HUES64 (cell line): ENCODE data around the gene ARHGAP10. TPM values are rescaled to one million over a fixed set of nuclear protein-coding genes. Genes with fewer than 3 reads are reported as not detected.

Source experiments
- H3K27ac ChIP-seq: 2 replicates; pipeline ENCODE4 v1.7.0; 2013; ENCODE audit warnings: low read depth, low read length, inconsistent platforms
- H3K27me3 ChIP-seq: 2 replicates; pipeline ENCODE4 v1.6.1; 2013; ENCODE audit warnings: mild to moderate bottlenecking, low read length; ENCODE audit not compliant: insufficient read depth
- H3K36me3 ChIP-seq: 2 replicates; pipeline ENCODE4 v1.6.1; 2013; ENCODE audit warnings: mild to moderate bottlenecking, low read length; ENCODE audit not compliant: insufficient read depth
- H3K4me1 ChIP-seq: 2 replicates; pipeline ENCODE4 v1.6.1; 2013; ENCODE audit warnings: mild to moderate bottlenecking, low read length, moderate library complexity; ENCODE audit not compliant: insufficient read depth
- H3K4me3 ChIP-seq: 2 replicates; pipeline ENCODE4 v1.5.1; 2013; ENCODE audit warnings: mild to moderate bottlenecking, low read length, moderate library complexity
- H3K9ac ChIP-seq: 2 replicates; pipeline ENCODE4 v1.6.1; 2013; ENCODE audit warnings: mild to moderate bottlenecking, low read depth, low read length
- H3K9me3 ChIP-seq: 2 replicates; pipeline ENCODE4 v1.6.1; 2013; ENCODE audit warnings: low read depth, low read length; ENCODE audit not compliant: insufficient read depth
- WGBS: fragments of 150-250, 120-280 bp; methylation state at CpG from one replicate; pipeline ENCODE4 v1.1.7; 2013; ENCODE audit warnings: missing lambda C conversion rate; 5-methylcytosine and 5-hydroxymethylcytosine counted together
- polyA plus RNA-seq, 2 experiments: library from polyadenylated mRNA; stranded (reverse); fragments of 50-300 nt; gene quantifications; one replicate each; pipeline ENCODE4 v1.2.3, GENCODE V29; 2013

ARHGAP10 gene
- 2.7 TPM for polyA plus RNA-seq (2013, experiment 1 of 2)
- polyA plus RNA-seq (2013, experiment 2 of 2), result 3.5 TPM

GRCh38 chr4:147731580-147732517 is at the start of gene ARHGAP10:
Gene ARHGAP10, plus strand, starts transcription at chr4:147732088. Its CDS starts 214 bp downstream, at chr4:147732302.
- Histone ChIP-seq H3K9me3 (no peaks in the 10 kb centered on the region), H3K4me1 (peaks cover 41% of the 10 kb centered on the region), H3K4me3 (peak within 1 kb of the TSS; percentile 87), H3K36me3 (no peaks in the 10 kb centered on the region), H3K27me3 (peaks cover 90% of the 10 kb centered on the region), H3K27ac (peak within 1 kb of the TSS; percentile 21), H3K9ac (peak within 1 kb of the TSS; percentile 87)
- under 1% methylated on average over 106 of the region's 106 CpGs for WGBS

- peaks cover 10% of the 10 kb centered on the region for H3K36me3 ChIP-seq
- peak overlapping the region; percentile 78; the same call in 1 of the 2 replicates for H3K9ac ChIP-seq
- no peaks in the 10 kb centered on the region for H3K27me3 ChIP-seq
- WGBS, result 89% methylated on average over 3 of the region's 3 CpGs
- peaks cover 14% of the 10 kb centered on the region for H3K4me1 ChIP-seq
- no peak overlapping the region for H3K27ac ChIP-seq
- H3K9me3 ChIP-seq, result no peaks in the 10 kb centered on the region
- H3K4me3 ChIP-seq, result peak overlapping the region; percentile 87
These were observed 49.1 kb upstream of the ARHGAP10 start for GRCh38 chr4:147682755-147683154.

GRCh38 chr4:147683188-147683591 is 48.7 kb upstream of the ARHGAP10 start:
- Histone ChIP-seq H3K9ac (peak overlapping the region; percentile 78), H3K9me3 (no peaks in the 10 kb centered on the region), H3K4me3 (peak overlapping the region; percentile 87), H3K4me1 (peaks cover 14% of the 10 kb centered on the region), H3K36me3 (peaks cover 10% of the 10 kb centered on the region), H3K27me3 (no peaks in the 10 kb centered on the region), H3K27ac (no peak overlapping the region)
- 17% methylated on average over 10 of the region's 10 CpGs for WGBS

- peak within 1 kb of the TSS; percentile 87 for H3K4me3 ChIP-seq
- 1% methylated on average over 68 of the region's 69 CpGs for WGBS
- peaks cover 6% of the 10 kb centered on the region; the same call in 1 of the 2 replicates for H3K36me3 ChIP-seq
- peak within 1 kb of the TSS; percentile 78 for H3K9ac ChIP-seq
- peaks cover 14% of the 10 kb centered on the region for H3K4me1 ChIP-seq
- no peaks in the 10 kb centered on the region for H3K27me3 ChIP-seq
- H3K9me3 ChIP-seq, result no peaks in the 10 kb centered on the region
- peak within 1 kb of the TSS; percentile 55; the same call in 1 of the 2 replicates for H3K27ac ChIP-seq
These were observed 47.9 kb upstream of the ARHGAP10 start, which contains the start of gene PRMT9 for GRCh38 chr4:147683717-147684700. Gene PRMT9, minus strand, starts transcription at chr4:147684163. Its CDS starts 176 bp downstream, at chr4:147683987.

GRCh38 chr4:147689067-147689466 is 42.8 kb upstream of the ARHGAP10 start:
- no peak overlapping the region for H3K27ac ChIP-seq
- whole genome bisulfite sequencing, result 93% methylated on average over 4 of the region's 4 CpGs

GRCh38 chr4:147691820-147692219 is 40.1 kb upstream of the ARHGAP10 start:
- H3K27me3 ChIP-seq, result no peaks in the 10 kb centered on the region
- H3K4me1 ChIP-seq, result no peaks in the 10 kb centered on the region
- H3K9ac ChIP-seq, result no peak overlapping the region
- no peaks in the 10 kb centered on the region for H3K9me3 ChIP-seq
- H3K4me3 ChIP-seq, result no peak overlapping the region
- 100% methylated on average over 1 of the region's 2 CpGs for WGBS
- no peak overlapping the region for H3K27ac ChIP-seq
- no peaks in the 10 kb centered on the region for H3K36me3 ChIP-seq

More at GRCh38 chr4:147689067-147689466, 42.8 kb upstream of the ARHGAP10 start:
- Histone ChIP-seq H3K9me3 (no peaks in the 10 kb centered on the region), H3K27me3 (no peaks in the 10 kb centered on the region), H3K9ac (no peak overlapping the region), H3K4me3 (no peak overlapping the region), H3K4me1 (peaks cover 7% of the 10 kb centered on the region; the same call in 1 of the 2 replicates), H3K36me3 (no peaks in the 10 kb centered on the region)

- 99% methylated on average over 2 of the region's 3 CpGs for WGBS
These were observed 38.7 kb upstream of the ARHGAP10 start for GRCh38 chr4:147693218-147693617.

GRCh38 chr4:147696866-147697265 is 35.0 kb upstream of the ARHGAP10 start:
- no peaks in the 10 kb centered on the region for H3K4me1 ChIP-seq
- H3K9ac ChIP-seq, result no peak overlapping the region
- H3K27me3 ChIP-seq, result no peaks in the 10 kb centered on the region
- H3K9me3 ChIP-seq, result 0 out of 2 replicates have a peak, but pooled peaks cover 2% of the 10 kb centered on the region
- no peak overlapping the region for H3K27ac ChIP-seq
- H3K4me3 ChIP-seq, result no peak overlapping the region
- H3K36me3 ChIP-seq, result no peaks in the 10 kb centered on the region
- WGBS, result 62% methylated on average over 1 of the region's 1 CpG

More at GRCh38 chr4:147693218-147693617, 38.7 kb upstream of the ARHGAP10 start:
- Histone ChIP-seq H3K36me3 (no peaks in the 10 kb centered on the region), H3K9me3 (no peaks in the 10 kb centered on the region), H3K4me3 (no peak overlapping the region), H3K27ac (no peak overlapping the region), H3K9ac (no peak overlapping the region), H3K4me1 (no peaks in the 10 kb centered on the region), H3K27me3 (no peaks in the 10 kb centered on the region)

GRCh38 chr4:147704846-147705245 is 27.0 kb upstream of the ARHGAP10 start:
- Histone ChIP-seq H3K4me3 (no peak overlapping the region), H3K36me3 (no peaks in the 10 kb centered on the region), H3K27ac (no peak overlapping the region), H3K4me1 (no peaks in the 10 kb centered on the region), H3K27me3 (no peaks in the 10 kb centered on the region), H3K9ac (no peak overlapping the region), H3K9me3 (0 out of 2 replicates have a peak, but pooled peaks cover 2% of the 10 kb centered on the region)
- no CpG with 5 or more reads among the region's 1 CpG for WGBS

GRCh38 chr4:147707892-147708672 is 23.8 kb upstream of the ARHGAP10 start:
- H3K27me3 ChIP-seq, result no peaks in the 10 kb centered on the region
- no peak overlapping the region for H3K4me3 ChIP-seq
- no peak overlapping the region for H3K27ac ChIP-seq
- H3K4me1 ChIP-seq, result no peaks in the 10 kb centered on the region
- no peaks in the 10 kb centered on the region for H3K9me3 ChIP-seq
- 69% methylated on average over 6 of the region's 7 CpGs for WGBS
- no peaks in the 10 kb centered on the region for H3K36me3 ChIP-seq
- no peak overlapping the region for H3K9ac ChIP-seq
